Fibroblast of the aortic adventitia (primary cell): Measurements from ENCODE around the gene PLXNA4. TPM values are rescaled to one million over a fixed set of nuclear protein-coding genes. Genes with fewer than 3 reads are reported as not detected.

Experiments used
- DNase-seq: peaks from one replicate; pipeline ENCODE4 v3.0.0-alpha.2; 2010; ENCODE audit warnings: low read depth
- H3K4me3 ChIP-seq: 2 replicates; pipeline ENCODE4 v1.5.1; 2011; ENCODE audit warnings: low read depth, mild to moderate bottlenecking, control low read depth, low read length, moderate library complexity
- total RNA-seq: library from RNA; depleted of rRNA; stranded (reverse); fragments of >200 nt; gene quantifications from 2 replicates; pipeline ENCODE4 v1.2.3, GENCODE V29; 2012; ENCODE audit warnings: low replicate concordance
- TF ChIP-seq, protein P1 (sequence below): IDR thresholded peaks from 2 replicates; pipeline ENCODE4 v1.5.1; 2011; ENCODE audit warnings: mild to moderate bottlenecking, low read length, control low read depth, inconsistent platforms; ENCODE audit not compliant: insufficient read depth

PLXNA4 gene
- total RNA-seq, 1 donor = 3.0 TPM

DNA sequence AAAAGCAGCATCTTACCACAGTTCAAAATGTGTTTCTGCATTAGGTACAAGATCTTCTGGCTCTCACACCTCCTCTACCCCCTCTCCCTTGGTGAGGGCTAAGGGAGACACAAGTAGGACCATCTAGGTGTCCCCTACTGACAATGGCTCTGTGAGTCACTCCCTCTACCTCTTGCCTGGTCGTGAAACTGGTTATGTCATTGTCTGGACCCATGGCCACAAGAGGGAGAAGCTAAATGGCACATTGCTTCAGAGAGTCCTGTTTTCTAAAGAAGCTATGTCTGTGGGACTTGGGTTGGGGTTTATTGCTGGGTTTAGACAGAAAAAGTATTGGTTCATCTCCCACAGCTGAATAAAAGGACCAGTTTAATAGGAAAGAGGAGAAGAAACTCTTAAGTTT lies 4.0 kb upstream of the PLXNA4 start:
- H3K4me3 ChIP-seq = no peak overlapping the region
- DNase-seq = no peak
- TF ChIP-seq, protein P1, sequence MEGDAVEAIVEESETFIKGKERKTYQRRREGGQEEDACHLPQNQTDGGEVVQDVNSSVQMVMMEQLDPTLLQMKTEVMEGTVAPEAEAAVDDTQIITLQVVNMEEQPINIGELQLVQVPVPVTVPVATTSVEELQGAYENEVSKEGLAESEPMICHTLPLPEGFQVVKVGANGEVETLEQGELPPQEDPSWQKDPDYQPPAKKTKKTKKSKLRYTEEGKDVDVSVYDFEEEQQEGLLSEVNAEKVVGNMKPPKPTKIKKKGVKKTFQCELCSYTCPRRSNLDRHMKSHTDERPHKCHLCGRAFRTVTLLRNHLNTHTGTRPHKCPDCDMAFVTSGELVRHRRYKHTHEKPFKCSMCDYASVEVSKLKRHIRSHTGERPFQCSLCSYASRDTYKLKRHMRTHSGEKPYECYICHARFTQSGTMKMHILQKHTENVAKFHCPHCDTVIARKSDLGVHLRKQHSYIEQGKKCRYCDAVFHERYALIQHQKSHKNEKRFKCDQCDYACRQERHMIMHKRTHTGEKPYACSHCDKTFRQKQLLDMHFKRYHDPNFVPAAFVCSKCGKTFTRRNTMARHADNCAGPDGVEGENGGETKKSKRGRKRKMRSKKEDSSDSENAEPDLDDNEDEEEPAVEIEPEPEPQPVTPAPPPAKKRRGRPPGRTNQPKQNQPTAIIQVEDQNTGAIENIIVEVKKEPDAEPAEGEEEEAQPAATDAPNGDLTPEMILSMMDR = peak; percentile 33

DNA sequence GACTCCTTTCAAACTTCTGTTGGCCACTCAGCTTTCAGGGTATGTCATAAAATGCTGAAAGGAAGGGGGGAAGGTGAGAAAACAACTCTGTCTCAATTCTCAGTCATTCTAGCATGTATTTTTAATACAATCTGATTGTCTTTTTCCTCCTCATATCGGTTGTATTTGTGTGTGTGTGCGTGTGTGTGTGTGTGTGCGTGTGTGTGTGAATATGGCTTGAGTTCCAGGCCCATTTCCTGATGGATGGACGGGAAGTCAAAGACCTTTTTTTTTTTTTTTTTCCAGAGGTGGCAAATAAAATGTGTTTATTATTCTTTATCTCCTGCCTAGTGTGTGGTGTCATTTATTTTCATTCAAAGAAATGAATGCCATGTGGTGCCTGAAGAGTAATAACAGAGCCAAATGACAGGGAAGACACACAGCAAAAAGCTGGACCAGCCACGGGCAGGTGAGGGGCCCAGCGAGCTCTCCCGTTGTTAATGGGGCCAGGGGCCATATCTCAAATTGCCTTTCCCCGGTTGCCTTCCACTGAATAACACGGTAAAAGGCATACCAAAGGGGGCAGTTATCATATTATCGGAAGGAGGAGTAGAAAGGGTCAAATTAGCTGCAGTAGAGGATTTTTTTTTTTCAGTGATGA lies 3.1 kb upstream of the PLXNA4 start:
- TF ChIP-seq, protein P1 = no peak
- no peak overlapping the region for H3K4me3 ChIP-seq
- DNase-seq = no peak

DNA sequence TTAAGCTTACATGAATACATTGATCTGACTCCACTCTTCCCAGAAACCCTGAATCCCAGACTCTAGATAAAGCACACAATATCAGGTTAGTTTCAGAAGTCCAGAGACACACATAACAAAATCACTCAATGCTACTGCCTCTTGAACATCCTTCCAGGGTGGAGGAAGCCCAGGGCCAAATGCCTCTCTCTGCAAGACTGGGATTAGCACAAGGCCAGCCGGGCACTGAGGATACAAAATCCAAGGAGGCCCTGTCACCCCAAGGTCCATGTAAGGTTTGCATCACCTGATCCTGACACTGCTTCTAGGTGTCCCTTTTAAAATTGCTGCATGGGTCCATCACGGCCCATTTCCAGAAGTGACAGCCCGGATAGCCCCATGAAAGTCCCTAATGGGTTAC lies 2.6 kb upstream of the PLXNA4 start:
- TF ChIP-seq, protein P1 = no peak
- H3K4me3 ChIP-seq = no peak overlapping the region
- no peak for DNase-seq

DNA sequence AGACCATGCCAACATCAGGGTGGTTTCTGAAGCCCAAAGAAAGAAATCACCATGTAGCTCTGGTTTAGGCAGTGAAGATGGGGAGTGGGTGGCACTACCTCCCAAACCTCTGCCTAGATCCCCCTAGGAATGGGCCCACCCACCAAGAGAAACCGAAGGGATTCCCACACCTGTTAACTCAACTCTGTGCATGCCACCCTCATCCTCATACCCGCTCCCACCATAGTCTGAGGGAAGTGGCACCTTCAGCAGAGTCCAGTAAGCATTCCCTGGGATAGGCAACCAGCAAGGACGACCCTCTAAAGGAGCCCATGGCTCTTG lies 1.7 kb upstream of the PLXNA4 start:
- no peak for DNase-seq
- TF ChIP-seq, protein P1 = no peak
- H3K4me3 ChIP-seq = no peak overlapping the region

DNA sequence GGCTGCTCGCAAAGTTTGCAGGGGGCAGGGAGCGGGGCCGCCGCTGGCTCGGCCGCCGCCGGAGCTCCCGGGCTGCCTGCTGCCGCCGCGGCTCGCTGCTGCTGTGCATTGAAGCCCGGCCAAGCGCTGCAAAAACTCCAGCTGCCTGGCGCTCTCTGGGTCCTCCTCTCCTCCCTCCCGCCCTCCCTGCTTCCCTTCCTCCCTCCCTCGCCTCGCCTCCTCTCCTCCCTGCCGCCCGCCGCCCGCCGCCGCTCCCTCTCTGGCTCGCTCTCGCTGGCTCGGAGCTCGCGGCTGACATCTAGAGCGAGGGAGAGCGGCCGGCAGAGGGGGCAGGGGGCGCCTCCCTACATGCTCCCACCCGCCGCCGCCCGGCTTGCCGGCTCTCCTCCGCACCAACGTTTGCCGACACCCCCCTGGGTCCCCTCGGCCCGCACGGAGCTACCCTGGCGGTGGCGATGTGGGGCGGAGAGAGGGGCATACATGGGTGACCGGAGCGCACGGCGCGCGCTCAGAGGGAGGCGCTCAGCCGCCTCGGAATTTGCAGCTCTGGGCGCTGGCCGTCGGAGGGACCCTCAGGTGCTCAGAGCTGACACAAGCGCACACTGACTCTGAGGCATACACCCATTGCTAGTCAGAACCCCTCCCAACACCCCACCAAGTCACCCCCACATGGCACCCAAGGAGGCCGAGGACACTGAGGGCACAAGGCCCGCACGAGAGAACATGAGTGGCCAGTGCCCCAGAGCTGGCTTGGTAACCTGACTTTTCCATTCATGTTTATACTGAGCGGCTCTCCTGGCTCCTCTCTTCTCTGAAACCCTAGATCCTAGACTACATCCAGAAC lies 1.2 kb upstream of the PLXNA4 start:
- H3K4me3 ChIP-seq = peak overlapping the region; percentile 45
- DNase-seq = peak; percentile 76
- TF ChIP-seq, protein P1 = peak; percentile 6

DNA sequence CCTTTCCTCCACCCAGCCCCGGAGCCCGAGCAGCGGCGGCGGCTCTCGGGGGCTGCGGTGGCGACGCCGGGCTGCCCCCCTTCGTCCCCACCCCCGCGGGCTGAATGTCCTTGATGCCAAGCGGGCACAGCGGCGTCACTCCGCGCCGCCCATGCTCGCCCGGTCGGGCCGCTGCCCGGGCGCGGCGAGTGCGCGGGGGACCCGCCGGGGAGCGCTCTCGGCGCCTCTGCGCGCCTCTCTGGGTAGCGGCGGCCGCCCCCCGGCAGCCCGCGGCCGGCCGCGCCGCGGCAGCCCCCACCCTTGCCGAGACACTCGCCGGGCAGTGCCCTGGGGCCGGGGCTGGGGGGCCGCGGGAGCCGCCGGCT lies 433 bp upstream of the PLXNA4 start:
- peak overlapping the region; percentile 66 for H3K4me3 ChIP-seq
- no peak for DNase-seq
- TF ChIP-seq, protein P1 = no peak
